ENCODE data around the gene KRT26.

GRCh38 chr17:40717776-40718175, 54.2 kb downstream of the KRT26 start:
- TF ChIP-seq ZNF780A (CRISPR knock-in tag; IDR thresholded peaks at IDR 0.05) (no peak), HCFC1 (IDR thresholded peaks at IDR 0.05; ENCODE audit: low read depth, low read length) (no peak), FOXC1 (CRISPR knock-in tag; IDR thresholded peaks at IDR 0.05; ENCODE audit: borderline replicate concordance) (no peak), NR1H2 (CRISPR knock-in tag; IDR thresholded peaks at IDR 0.05; ENCODE audit: borderline replicate concordance, low read depth) (no peak), ZNF414 (CRISPR knock-in tag; IDR thresholded peaks at IDR 0.05) (no peak), NFYC (CRISPR knock-in tag; IDR thresholded peaks at IDR 0.05) (no peak)
